Mucosa of rectum (tissue), 2 donors: ENCODE data around the gene PRXL2A.
"Not testable (repeated sequence)": the region's sequence is repeated elsewhere in the genome, so short reads cannot be mapped to it uniquely, and the experiment has no call there.

Experiments used
- H3K27ac ChIP-seq, 2 donors: one replicate each; pipeline ENCODE4 v1.7.0; 2013; ENCODE audit warnings: inconsistent platforms in 2 of 2, low read depth in 2 of 2, low read length in 2 of 2
- H3K27me3 ChIP-seq, 2 donors: one replicate each; pipeline ENCODE4 v1.7.0; 2013; ENCODE audit warnings: low read length in 2 of 2; ENCODE audit not compliant: control insufficient read depth in 2 of 2, insufficient read depth in 2 of 2
- H3K36me3 ChIP-seq, 2 donors: one replicate each; pipeline ENCODE4 v1.7.0; 2013; ENCODE audit warnings: low read length in 2 of 2; ENCODE audit not compliant: control insufficient read depth in 2 of 2, insufficient read depth in 2 of 2
- H3K4me1 ChIP-seq, 2 donors: one replicate each; pipeline ENCODE4 v1.7.0; 2013; ENCODE audit warnings: low read length in 2 of 2, mild to moderate bottlenecking in 1 of 2; ENCODE audit not compliant: control insufficient read depth in 2 of 2, insufficient read depth in 2 of 2
- H3K4me3 ChIP-seq, 2 donors: one replicate each; pipeline ENCODE4 v1.7.0; 2013; ENCODE audit warnings: low read length in 2 of 2
- H3K9ac ChIP-seq, 2 donors: one replicate each; pipeline ENCODE4 v1.7.0; 2013; ENCODE audit warnings: low read length in 2 of 2, low read depth in 1 of 2, mild to moderate bottlenecking in 1 of 2
- H3K9me3 ChIP-seq, 2 donors: one replicate each; pipeline ENCODE4 v1.7.0; 2013; ENCODE audit warnings: low read length in 2 of 2; ENCODE audit not compliant: control insufficient read depth in 2 of 2
- donor health status: healthy.
- donor health status: Normal muscosa, but diverticular disease.

PRXL2A gene, protein sequence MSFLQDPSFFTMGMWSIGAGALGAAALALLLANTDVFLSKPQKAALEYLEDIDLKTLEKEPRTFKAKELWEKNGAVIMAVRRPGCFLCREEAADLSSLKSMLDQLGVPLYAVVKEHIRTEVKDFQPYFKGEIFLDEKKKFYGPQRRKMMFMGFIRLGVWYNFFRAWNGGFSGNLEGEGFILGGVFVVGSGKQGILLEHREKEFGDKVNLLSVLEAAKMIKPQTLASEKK

GRCh38 chr10:80408242-80409101, at the start of gene PRXL2A:
PRXL2A (plus strand) TSS chr10:80408551; CDS start chr10:80420468, 11,917 bp downstream.
- Histone ChIP-seq H3K9me3 (no peaks in the 10 kb centered on the region), H3K9ac (peak within 1 kb of the TSS; percentile 74 to 79), H3K4me3 (peak within 1 kb of the TSS; percentile 79 to 85), H3K4me1 (peaks cover 29 to 31% of the 10 kb centered on the region in 2 donors), H3K36me3 (no peaks in the 10 kb centered on the region), H3K27me3 (no peaks in the 10 kb centered on the region), H3K27ac (peak within 1 kb of the TSS; percentile 82 to 84)

DNA sequence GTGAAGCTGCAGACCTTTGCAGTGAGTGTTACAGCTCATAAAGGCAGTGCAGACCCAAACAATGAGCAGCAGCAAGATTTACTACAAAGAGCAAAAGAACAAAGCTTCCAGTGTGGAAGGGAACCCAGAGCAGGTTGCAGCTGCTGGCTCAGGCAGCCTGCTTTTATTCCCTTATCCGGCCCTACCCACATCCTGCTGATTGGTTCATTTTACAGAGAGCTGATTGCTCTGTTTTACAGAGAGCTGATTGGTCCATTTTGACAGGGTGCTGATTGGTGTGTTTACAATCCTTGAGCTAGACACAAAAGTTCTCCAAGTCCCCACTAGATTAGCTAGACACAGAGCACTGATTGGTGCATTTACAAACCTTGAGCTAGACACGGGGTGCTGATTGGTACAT, 49.4 kb upstream of the PRXL2A start:
- H3K4me3 ChIP-seq, H3K27ac ChIP-seq, H3K4me1 ChIP-seq, H3K36me3 ChIP-seq, H3K9me3 ChIP-seq, H3K9ac ChIP-seq: not testable (repeated sequence)
- H3K27me3 ChIP-seq, result peaks cover 4 to 14% of the 10 kb centered on the region in 2 donors

GRCh38 chr10:80359644-80360043, 48.7 kb upstream of the PRXL2A start:
- H3K36me3 ChIP-seq, result no peaks in the 10 kb centered on the region
- no peak overlapping the region for H3K4me3 ChIP-seq
- H3K27ac ChIP-seq, result no peak overlapping the region
- peaks cover 4 to 14% of the 10 kb centered on the region in 2 donors for H3K27me3 ChIP-seq
- no peak overlapping the region for H3K9ac ChIP-seq
- no peaks in the 10 kb centered on the region for H3K4me1 ChIP-seq
- H3K9me3 ChIP-seq, result no peaks in the 10 kb centered on the region

GRCh38 chr10:80365510-80365909, 42.8 kb upstream of the PRXL2A start:
- Histone ChIP-seq H3K9ac (no peak overlapping the region), H3K27ac (no peak overlapping the region), H3K4me3 (no peak overlapping the region), H3K9me3 (peaks cover 6 to 7% of the 10 kb centered on the region in 2 donors), H3K27me3 (no peaks in the 10 kb centered on the region), H3K4me1 (no peaks in the 10 kb centered on the region), H3K36me3 (no peaks in the 10 kb centered on the region)

- H3K36me3 ChIP-seq, result no peaks in the 10 kb centered on the region
- H3K27ac ChIP-seq, result no peak overlapping the region
- no peaks in the 10 kb centered on the region for H3K4me1 ChIP-seq
- H3K27me3 ChIP-seq, result no peaks in the 10 kb centered on the region
- H3K4me3 ChIP-seq, result no peak overlapping the region
- no peak overlapping the region for H3K9ac ChIP-seq
- peaks cover 5 to 7% of the 10 kb centered on the region in 2 donors for H3K9me3 ChIP-seq
Measured at GRCh38 chr10:80371467-80371866, 36.9 kb upstream of the PRXL2A start.

GRCh38 chr10:80372675-80373074, 35.7 kb upstream of the PRXL2A start:
- H3K9ac ChIP-seq, result no peak overlapping the region
- H3K27me3 ChIP-seq, result no peaks in the 10 kb centered on the region
- H3K4me1 ChIP-seq, result no peaks in the 10 kb centered on the region
- no peak overlapping the region for H3K27ac ChIP-seq
- no peak overlapping the region for H3K4me3 ChIP-seq
- no peaks in the 10 kb centered on the region for H3K36me3 ChIP-seq
- peaks cover 2 to 5% of the 10 kb centered on the region in 2 donors for H3K9me3 ChIP-seq

DNA sequence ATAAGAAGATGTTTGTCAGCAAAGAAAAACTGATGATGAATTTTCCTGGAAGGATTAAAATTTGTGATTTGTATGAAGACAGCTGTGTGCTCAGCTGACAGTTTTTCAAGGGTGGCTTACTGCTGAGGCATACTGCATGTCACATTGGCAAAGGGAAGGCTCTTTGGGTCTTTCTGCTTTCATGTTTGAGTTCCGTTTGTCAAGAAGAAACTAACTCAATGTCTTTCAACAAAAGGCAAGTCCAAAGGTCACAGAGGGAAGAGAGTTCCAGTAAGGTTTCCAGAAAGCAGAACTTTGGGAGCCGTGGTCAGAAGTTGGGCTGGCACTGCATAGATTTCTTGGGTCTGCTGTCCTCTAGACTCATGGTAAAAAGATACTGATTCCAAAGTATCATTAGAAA, 34.8 kb upstream of the PRXL2A start:
- Histone ChIP-seq H3K4me3 (no peak overlapping the region), H3K4me1 (peaks cover 0 to 1% of the 10 kb centered on the region in 2 donors), H3K27me3 (no peaks in the 10 kb centered on the region), H3K9me3 (no peaks in the 10 kb centered on the region), H3K9ac (no peak overlapping the region), H3K36me3 (no peaks in the 10 kb centered on the region), H3K27ac (no peak overlapping the region)

DNA sequence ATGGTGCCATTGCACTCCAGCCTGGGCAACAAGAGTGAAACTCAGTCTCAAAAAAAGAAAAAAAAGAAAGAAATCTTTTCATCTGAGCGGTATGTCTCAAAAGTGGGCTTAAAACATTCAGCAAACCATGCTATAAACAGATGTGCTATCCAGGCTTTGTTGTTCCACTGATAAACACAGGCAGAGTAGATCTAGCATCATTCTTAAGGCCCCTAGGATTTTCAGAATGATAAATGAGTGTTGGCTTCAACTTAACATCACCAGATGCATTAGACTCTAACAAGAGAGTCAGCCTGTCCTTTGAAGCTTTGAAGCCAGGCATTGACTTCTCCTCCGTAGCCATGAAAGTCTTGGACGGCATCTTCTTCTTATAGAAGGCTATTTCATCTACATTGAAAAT, 28.6 kb upstream of the PRXL2A start:
- no peaks in the 10 kb centered on the region for H3K9me3 ChIP-seq
- no peak overlapping the region for H3K9ac ChIP-seq
- H3K27me3 ChIP-seq, result no peaks in the 10 kb centered on the region
- no peak overlapping the region for H3K27ac ChIP-seq
- no peaks in the 10 kb centered on the region for H3K36me3 ChIP-seq
- no peak overlapping the region for H3K4me3 ChIP-seq
- H3K4me1 ChIP-seq, result peaks cover 0 to 2% of the 10 kb centered on the region in 2 donors

GRCh38 chr10:80380185-80380584, 28.2 kb upstream of the PRXL2A start:
- no peaks in the 10 kb centered on the region for H3K27me3 ChIP-seq
- no peak overlapping the region for H3K4me3 ChIP-seq
- H3K27ac ChIP-seq, result no peak overlapping the region
- H3K9me3 ChIP-seq, result no peaks in the 10 kb centered on the region
- H3K36me3 ChIP-seq, result no peaks in the 10 kb centered on the region
- no peak overlapping the region for H3K9ac ChIP-seq
- peaks cover 0 to 2% of the 10 kb centered on the region in 2 donors for H3K4me1 ChIP-seq

GRCh38 chr10:80382989-80383388, 25.4 kb upstream of the PRXL2A start:
- Histone ChIP-seq H3K4me3 (no peak overlapping the region), H3K27ac (no peak overlapping the region), H3K27me3 (no peaks in the 10 kb centered on the region), H3K9me3 (no peaks in the 10 kb centered on the region), H3K36me3 (no peaks in the 10 kb centered on the region), H3K9ac (no peak overlapping the region), H3K4me1 (peaks cover 0 to 2% of the 10 kb centered on the region in 2 donors)
